Non-pigmented ciliary epithelial cell (primary cell): ENCODE measurements around the gene LRP2.
"Not testable (repeated sequence)": the region's sequence is repeated elsewhere in the genome, so short reads cannot be mapped to it uniquely, and the experiment has no call there.

ENCODE experiments used
- DNase-seq: peaks from one replicate; pipeline ENCODE4 v3.0.0-alpha.2; 2010; ENCODE audit warnings: low read depth

The LRP2 gene

GRCh38 chr2:169301596-169302335, 60.6 kb downstream of the LRP2 start:
- no peak for DNase-seq

- no peak for DNase-seq
Measured at GRCh38 chr2:169300636-169301530, 61.5 kb downstream of the LRP2 start.

- DNase-seq = no peak
Measured at GRCh38 chr2:169298007-169298406, 64.3 kb downstream of the LRP2 start.

GRCh38 chr2:169294001-169294675, 68.2 kb downstream of the LRP2 start:
- DNase-seq = no peak

- no peak for DNase-seq
Measured at GRCh38 chr2:169291517-169291916, 70.8 kb downstream of the LRP2 start.

- no peak for DNase-seq
Measured at GRCh38 chr2:169290433-169290832, 71.9 kb downstream of the LRP2 start.

GRCh38 chr2:169287666-169288065, 74.7 kb downstream of the LRP2 start:
- DNase-seq = no peak

- DNase-seq = no peak
Measured at GRCh38 chr2:169286624-169287231, 75.6 kb downstream of the LRP2 start.

GRCh38 chr2:169285531-169286235, 76.7 kb downstream of the LRP2 start:
- DNase-seq = no peak

- no peak for DNase-seq
Measured at GRCh38 chr2:169280502-169280901, 81.8 kb downstream of the LRP2 start.

- DNase-seq = peak; percentile 1
Measured at GRCh38 chr2:169275696-169276444, 86.5 kb downstream of the LRP2 start.

- DNase-seq = no peak
Measured at GRCh38 chr2:169272010-169272409, 90.3 kb downstream of the LRP2 start.

- DNase-seq = not testable (repeated sequence)
Measured at GRCh38 chr2:169270574-169270973, 91.8 kb downstream of the LRP2 start.

- DNase-seq = no peak
Measured at GRCh38 chr2:169265591-169265990, 96.7 kb downstream of the LRP2 start.

GRCh38 chr2:169260846-169261642, 101.3 kb downstream of the LRP2 start:
- no peak for DNase-seq

- DNase-seq = no peak
Measured at GRCh38 chr2:169260246-169260645, 102.1 kb downstream of the LRP2 start.

GRCh38 chr2:169259402-169259801, 102.9 kb downstream of the LRP2 start:
- no peak for DNase-seq

- no peak for DNase-seq
Measured at GRCh38 chr2:169258045-169258601, 104.2 kb downstream of the LRP2 start.

GRCh38 chr2:169254774-169255173, 107.6 kb downstream of the LRP2 start:
- DNase-seq = no peak

GRCh38 chr2:169247211-169247610, 115.1 kb downstream of the LRP2 start:
- DNase-seq = no peak
